Measurements from ENCODE around the gene PSME3IP1. TPM values are rescaled to one million over a fixed set of nuclear protein-coding genes. Genes with fewer than 3 reads are reported as not detected.

PSME3IP1 gene
- polyA plus RNA-seq, 1 donor (not counting 4 experiments of a cell fraction or from before 2014, with no cell fraction given): 75.7 TPM

GRCh38 chr16:57131351-57131970 lies 54.4 kb downstream of the PSME3IP1 start:
- no peak for TF ChIP-seq CTCF (optimal IDR thresholded peaks at IDR 0.05 in 1 of 3, IDR thresholded peaks at IDR 0.05 in 1 of 3, conservative IDR thresholded peaks at IDR 0.05 in 1 of 3; ENCODE audit: extremely low read depth in 1 of 3, insufficient read depth in 2 of 3, low read length in 3 of 3)
- no peak for TF ChIP-seq EZH2 (IDR thresholded peaks at IDR 0.05; ENCODE audit: low read length)
- H3K9me1 ChIP-seq (ENCODE audit: control insufficient read depth, extremely low read depth, insufficient read depth, low read length): no peaks in the 10 kb centered on the region
- H3K36me3 ChIP-seq (ENCODE audit: control insufficient read depth in 2 of 2, extremely low read depth in 1 of 2, insufficient read depth in 2 of 2, low read length in 2 of 2): no peaks in the 10 kb centered on the region
- no peak overlapping the region for H3K4me3 ChIP-seq (ENCODE audit: control insufficient read depth in 2 of 3, extremely low read depth in 1 of 3, insufficient read depth in 2 of 3, low read depth in 1 of 3, low read length in 3 of 3)
- no peak overlapping the region for H3K4me2 ChIP-seq (ENCODE audit: control insufficient read depth, extremely low read depth, insufficient read depth, low read depth, low read length)
- H2AFZ ChIP-seq (ENCODE audit: control insufficient read depth, low read length): no peak overlapping the region
- no peak for FAIRE-seq
- DNase-seq (ENCODE audit: low read depth, low spot score): no peak
- no peak overlapping the region for H3K9ac ChIP-seq (ENCODE audit: control insufficient read depth, extremely low read depth, insufficient read depth, low read length)
- dilution Hi-C loops (cut with MboI; ENCODE audit: extremely low pct_ligation_motif_present, low sequenced_read_pairs): no loop called here
- no peaks in the 10 kb centered on the region for H3K4me1 ChIP-seq (ENCODE audit: control insufficient read depth, extremely low read depth, insufficient read depth, low read length)
- H3K9me3 ChIP-seq (ENCODE audit: control insufficient read depth, low read depth, low read length): no peaks in the 10 kb centered on the region
- no peaks in the 10 kb centered on the region for H3K79me2 ChIP-seq (ENCODE audit: control insufficient read depth, insufficient read depth, low read length)
- H3K27ac ChIP-seq (ENCODE audit: control insufficient read depth, insufficient read depth, low read length): no peak overlapping the region
- H4K20me1 ChIP-seq (ENCODE audit: control insufficient read depth, extremely low read depth, insufficient read depth, low read length): no peaks in the 10 kb centered on the region
- no peaks in the 10 kb centered on the region for H3K27me3 ChIP-seq (ENCODE audit: control insufficient read depth, extremely low read depth, insufficient read depth, low read length)

- TF ChIP-seq CTCF (optimal IDR thresholded peaks at IDR 0.05 in 1 of 3, IDR thresholded peaks at IDR 0.05 in 1 of 3, conservative IDR thresholded peaks at IDR 0.05 in 1 of 3; ENCODE audit: extremely low read depth in 1 of 3, insufficient read depth in 2 of 3, low read length in 3 of 3) (no peak), EZH2 (IDR thresholded peaks at IDR 0.05; ENCODE audit: low read length) (no peak)
- H2AFZ ChIP-seq (ENCODE audit: control insufficient read depth, low read length): no peak overlapping the region
- no peak overlapping the region for H3K27ac ChIP-seq (ENCODE audit: control insufficient read depth, insufficient read depth, low read length)
- no peaks in the 10 kb centered on the region for H4K20me1 ChIP-seq (ENCODE audit: control insufficient read depth, extremely low read depth, insufficient read depth, low read length)
- H3K9me1 ChIP-seq (ENCODE audit: control insufficient read depth, extremely low read depth, insufficient read depth, low read length): no peaks in the 10 kb centered on the region
- no peaks in the 10 kb centered on the region for H3K27me3 ChIP-seq (ENCODE audit: control insufficient read depth, extremely low read depth, insufficient read depth, low read length)
- no peak for DNase-seq (ENCODE audit: low read depth, low spot score)
- dilution Hi-C loops (cut with MboI; ENCODE audit: extremely low pct_ligation_motif_present, low sequenced_read_pairs): no loop called here
- no peak overlapping the region for H3K4me3 ChIP-seq (ENCODE audit: control insufficient read depth in 2 of 3, extremely low read depth in 1 of 3, insufficient read depth in 2 of 3, low read depth in 1 of 3, low read length in 3 of 3)
- FAIRE-seq: no peak
- H3K4me1 ChIP-seq (ENCODE audit: control insufficient read depth, extremely low read depth, insufficient read depth, low read length): no peaks in the 10 kb centered on the region
- no peak overlapping the region for H3K9ac ChIP-seq (ENCODE audit: control insufficient read depth, extremely low read depth, insufficient read depth, low read length)
- no peaks in the 10 kb centered on the region for H3K36me3 ChIP-seq (ENCODE audit: control insufficient read depth in 2 of 2, extremely low read depth in 1 of 2, insufficient read depth in 2 of 2, low read length in 2 of 2)
- H3K9me3 ChIP-seq (ENCODE audit: control insufficient read depth, low read depth, low read length): no peaks in the 10 kb centered on the region
- H3K4me2 ChIP-seq (ENCODE audit: control insufficient read depth, extremely low read depth, insufficient read depth, low read depth, low read length): no peak overlapping the region
- no peaks in the 10 kb centered on the region for H3K79me2 ChIP-seq (ENCODE audit: control insufficient read depth, insufficient read depth, low read length)
Measured at GRCh38 chr16:57130950-57131321, 54.9 kb downstream of the PSME3IP1 start.
